RCC 7860 (cell line): ENCODE data around the gene LEMD3.
A peak's percentile ranks its signal among the peaks of the same experiment; 100 is the strongest.

Experiments used
- DNase-seq: peaks from one replicate; pipeline ENCODE4 v3.0.0-alpha.2; 2015; ENCODE audit warnings: low spot score
- FAIRE-seq: peaks from 2 replicates; lab custom pipeline; 2012; peaks lifted over from hg19 to GRCh38; lab: Jason Lieb, UNC

LEMD3 gene

DNA sequence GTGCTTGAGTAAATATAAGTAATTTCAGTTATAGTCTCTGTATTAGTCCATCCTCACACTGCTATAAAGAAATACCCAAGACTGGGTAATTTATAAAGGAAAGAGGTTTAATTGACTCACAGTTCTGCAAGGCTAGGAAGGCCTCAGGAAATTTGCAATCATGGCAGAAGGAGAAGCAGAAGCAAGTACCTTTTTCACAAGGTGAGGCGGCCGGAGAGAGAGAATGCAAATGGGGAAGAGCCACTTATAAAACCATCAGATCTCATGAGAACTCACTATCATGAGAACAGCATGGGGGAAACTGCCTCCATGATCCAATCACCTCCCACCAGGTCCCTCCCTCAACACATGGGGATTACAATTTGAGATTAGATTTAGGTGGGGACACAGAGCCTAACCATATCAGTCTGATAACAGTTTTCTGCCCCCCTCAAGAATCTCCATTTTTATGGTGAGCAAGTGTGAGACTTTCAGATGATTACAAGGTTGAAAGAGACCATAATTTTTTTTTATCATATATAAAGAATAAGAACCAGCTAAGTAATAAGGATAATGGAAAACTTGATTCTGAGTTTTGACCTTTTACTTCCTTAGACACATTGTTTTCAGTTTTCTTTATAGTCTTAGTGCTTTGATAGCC is 35.6 kb downstream of the LEMD3 start:
- DNase-seq (no peak), FAIRE-seq (no peak)

- FAIRE-seq: no peak
- DNase-seq: no peak
These were observed 36.5 kb downstream of the LEMD3 start for GRCh38 chr12:65205886-65206285.

DNA sequence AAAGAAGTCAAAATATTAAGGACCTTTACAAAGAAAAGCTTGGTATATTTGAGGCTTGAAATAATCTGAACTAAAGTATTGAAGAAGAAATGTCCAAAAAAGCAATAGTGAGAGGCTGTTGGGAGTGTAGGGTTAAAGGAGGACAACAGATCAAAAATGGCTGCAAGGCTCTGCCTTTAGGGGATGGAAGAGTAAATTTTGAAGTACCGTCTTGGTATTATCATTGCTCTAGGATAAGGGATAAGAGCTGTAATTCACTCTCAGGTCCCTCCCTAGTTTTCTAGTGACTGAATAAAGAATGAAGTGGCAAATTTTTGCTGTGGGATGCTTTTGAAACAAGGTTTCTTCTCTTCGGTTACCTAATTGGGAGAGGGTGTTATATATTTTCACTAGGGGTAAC is 38.7 kb downstream of the LEMD3 start:
- FAIRE-seq: no peak
- DNase-seq: no peak

DNA sequence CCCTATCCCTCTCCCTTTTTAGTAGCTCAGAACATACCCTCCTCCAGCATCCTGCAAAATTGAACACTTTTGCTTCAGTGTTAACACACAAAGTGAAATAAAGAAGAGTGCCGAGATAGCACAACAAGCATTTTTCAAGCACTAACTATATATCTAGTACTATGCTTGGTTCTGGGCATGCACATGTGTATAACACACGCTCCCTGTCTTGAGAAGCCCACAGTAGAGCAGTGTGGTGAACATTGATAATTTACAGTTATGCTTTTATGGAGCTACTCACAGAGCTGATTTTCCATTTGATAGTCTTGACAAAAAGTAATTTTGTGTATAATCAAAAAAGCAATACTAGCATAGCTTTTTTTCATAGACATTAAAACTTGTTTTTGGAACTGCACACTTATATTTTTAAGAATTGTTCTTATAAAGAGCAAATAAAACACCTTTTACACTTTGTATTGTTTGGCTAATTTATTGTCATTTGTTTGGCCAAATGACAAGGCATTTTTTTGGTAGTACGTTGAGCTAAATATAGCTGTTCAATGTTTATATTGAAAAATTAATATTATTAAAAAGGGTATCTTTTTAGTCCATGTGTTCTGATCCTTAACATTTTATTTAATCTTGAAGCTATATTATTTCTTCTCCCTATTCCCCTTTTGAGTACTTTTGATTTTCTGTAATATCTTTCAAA is 39.7 kb downstream of the LEMD3 start:
- no peak for FAIRE-seq
- DNase-seq: no peak

DNA sequence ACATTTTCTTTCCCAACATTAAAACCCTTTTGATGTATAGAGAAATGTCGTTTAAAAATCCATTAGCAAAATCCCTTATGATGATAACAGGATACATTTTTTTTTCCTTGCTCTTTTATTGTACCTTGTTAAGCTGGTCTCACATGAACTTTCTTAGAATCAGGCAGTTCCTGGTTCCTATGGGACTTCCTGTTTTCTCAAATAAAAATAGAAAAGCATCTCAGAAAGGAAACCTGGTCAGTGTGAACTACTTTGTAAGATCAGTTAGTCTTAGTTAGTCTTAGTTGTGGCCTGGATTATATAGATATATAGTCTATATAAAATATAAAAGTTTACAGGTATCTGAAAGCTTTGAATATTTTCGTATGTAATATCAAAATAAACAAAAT is 40.3 kb downstream of the LEMD3 start:
- DNase-seq (no peak), FAIRE-seq (no peak)

DNA sequence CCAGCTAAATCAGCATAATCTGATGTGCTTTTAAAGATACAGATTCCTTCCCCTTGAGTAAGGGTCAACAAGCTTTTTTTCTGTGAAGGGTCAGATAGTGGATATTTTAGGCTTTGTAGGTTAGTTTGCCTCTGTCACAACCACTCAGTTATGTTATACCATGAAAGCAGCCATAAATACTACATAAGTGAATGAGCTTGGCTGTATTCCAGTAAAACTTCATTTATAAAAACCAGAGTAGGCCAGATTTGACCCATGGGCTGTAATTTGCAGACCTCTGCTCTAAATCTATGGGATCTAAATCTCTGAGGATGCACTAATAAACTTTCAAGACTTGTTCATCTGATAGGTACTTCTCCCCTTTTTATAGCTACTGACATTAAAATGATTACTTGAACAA is 47.7 kb downstream of the LEMD3 start:
- FAIRE-seq (no peak), DNase-seq (no peak)

DNA sequence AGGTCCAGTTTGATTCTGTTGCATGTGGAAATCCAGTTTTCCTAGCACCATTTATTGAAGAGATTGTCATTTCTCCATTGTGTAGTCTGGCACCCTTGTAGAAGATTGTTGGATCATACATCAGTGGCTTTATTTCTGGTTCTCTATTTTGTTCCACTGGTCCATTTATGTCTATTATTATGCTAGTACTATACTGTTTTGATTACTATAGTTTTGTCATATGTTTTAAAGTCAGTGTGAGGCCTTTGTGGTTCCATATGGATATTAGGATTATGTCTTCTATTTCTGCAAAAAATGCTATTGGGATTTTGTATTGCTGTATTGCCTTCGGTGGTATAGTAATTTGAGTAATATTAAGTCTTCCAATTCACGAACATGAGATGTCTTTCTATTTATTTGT is 51.4 kb downstream of the LEMD3 start:
- no peak for DNase-seq
- FAIRE-seq: no peak

DNA sequence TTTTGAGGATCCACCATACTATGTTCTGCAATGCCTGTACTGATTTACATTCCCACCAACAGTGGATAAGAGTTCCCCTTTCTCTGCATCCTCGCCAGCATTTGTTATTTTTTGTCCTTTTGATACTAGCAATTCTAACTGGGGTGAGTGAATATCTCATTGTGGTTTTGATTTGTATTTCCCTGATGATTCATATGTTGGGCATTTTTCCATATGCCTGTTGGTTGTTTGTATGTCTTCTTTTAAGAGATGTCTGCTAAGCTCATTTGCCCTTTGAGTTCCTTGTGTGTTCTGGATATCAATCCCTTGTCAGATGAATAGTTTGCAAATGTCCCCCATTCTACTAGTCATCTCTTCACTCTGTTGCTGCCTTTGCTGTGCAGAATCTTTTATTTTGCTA is 60.1 kb downstream of the LEMD3 start:
- FAIRE-seq: no peak
- peak; percentile 29 for DNase-seq

DNA sequence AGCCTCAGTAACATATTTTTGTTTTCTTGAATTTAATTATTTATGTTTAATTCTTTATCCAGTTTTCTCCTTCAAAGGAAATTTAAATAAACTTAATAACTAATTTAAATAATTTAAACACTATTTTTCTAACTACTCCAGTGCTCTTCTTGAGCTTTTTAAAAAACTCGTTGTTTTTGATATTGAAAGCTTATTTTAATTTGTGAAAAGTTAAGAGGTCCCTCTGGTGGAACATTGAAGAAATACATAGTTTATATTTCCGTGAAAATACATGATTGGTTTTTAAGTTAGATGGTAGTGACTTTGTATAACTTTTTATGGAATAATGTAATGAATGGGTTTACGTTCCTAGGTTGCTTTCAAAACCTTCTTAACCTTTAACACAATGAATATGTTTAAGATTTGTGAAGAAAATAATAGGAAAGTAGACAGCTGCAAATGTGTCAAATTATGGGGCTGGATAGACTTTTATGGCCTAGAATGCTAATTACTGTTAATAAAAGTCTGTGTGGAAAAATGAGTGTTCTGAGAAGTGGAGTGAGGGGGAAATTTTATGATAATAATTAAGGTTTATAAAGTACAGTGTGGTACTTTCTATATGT is 63.2 kb downstream of the LEMD3 start:
- peak; percentile 84 for FAIRE-seq
- no peak for DNase-seq

DNA sequence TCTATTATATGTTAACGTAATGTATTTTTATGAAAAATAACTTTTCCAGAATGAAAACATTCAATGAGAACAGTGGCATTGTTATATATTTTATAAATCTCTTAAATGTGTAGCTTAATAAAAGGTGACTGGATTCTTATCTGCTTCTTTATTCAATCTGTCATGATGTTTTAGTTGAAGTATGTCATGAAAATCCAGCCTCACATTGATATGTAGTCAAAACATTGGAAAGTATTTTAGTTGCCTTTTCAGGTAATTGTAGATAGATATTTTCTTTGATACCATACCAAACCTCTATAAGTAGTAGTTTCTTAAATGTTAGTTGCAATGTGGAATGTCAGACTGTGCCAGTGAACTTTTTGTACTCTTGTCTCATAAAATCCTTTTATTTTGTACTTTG is 67.8 kb downstream of the LEMD3 start:
- FAIRE-seq (no peak), DNase-seq (no peak)

- DNase-seq (no peak), FAIRE-seq (no peak)
These were observed 69.2 kb downstream of the LEMD3 start for GRCh38 chr12:65238609-65239008.

GRCh38 chr12:65248656-65249633 is 79.6 kb downstream of the LEMD3 start:
- DNase-seq (no peak), FAIRE-seq (no peak)

DNA sequence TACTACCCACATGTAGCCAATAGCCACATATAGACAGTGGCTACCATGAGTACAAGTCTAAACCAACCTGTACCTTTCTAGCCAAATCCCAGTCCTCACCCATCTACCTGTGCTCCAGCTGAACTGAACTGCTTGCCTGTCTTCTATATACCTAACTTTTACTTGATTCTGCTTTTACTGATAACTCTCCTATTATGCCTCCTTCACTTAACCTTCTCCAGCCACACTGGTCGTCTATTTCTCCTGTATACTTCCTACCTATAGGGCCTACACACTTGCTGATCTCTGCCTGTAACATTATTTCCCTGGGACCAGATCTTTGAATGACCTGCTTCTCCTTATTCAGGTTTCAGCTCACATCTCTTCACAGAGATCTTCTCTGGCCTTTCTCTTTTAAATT is 83.1 kb downstream of the LEMD3 start:
- FAIRE-seq (no peak), DNase-seq (no peak)

GRCh38 chr12:65257986-65258385 is 88.6 kb downstream of the LEMD3 start:
- no peak for FAIRE-seq
- no peak for DNase-seq

DNA sequence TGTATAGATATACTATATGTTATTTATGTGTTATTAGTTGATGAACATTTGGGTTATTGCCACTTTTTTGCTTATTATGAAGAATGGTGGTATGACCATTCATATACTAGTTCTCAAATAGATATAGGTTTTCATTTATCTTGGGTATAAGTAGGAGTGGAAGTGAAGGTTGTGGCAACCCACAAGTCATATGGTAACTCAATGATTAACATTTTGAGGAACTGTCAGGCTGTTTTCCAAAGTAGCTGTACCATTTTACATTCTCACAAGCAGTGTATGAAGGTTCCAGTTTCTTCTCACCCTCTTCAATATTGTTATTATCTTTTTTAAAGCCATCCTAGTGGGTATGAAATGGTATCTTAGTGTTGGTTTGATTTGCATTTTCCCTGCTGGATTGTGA is 90.1 kb downstream of the LEMD3 start:
- DNase-seq: no peak
- no peak for FAIRE-seq

GRCh38 chr12:65263777-65264176 is 94.4 kb downstream of the LEMD3 start:
- FAIRE-seq (no peak), DNase-seq (no peak)

DNA sequence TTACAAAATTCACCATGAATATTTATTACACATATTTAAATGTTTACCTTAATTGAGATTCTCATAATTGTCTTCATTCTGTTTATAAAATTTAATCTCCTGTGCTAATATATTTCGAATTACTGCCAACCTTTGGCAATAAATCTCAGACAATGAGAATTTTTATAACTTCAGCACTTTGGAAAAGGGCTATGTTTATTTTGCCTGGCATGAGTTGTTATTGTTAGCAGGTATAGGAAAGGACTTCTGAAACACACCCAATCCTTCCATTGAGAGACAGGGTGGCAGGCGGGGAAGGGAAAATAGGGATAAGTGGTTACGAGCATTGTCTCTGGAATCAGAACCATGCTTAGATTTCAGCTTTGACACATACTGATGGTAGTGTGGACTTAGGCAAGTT is 97.0 kb downstream of the LEMD3 start:
- no peak for FAIRE-seq
- no peak for DNase-seq

GRCh38 chr12:65269603-65270002 is 100.2 kb downstream of the LEMD3 start:
- no peak for FAIRE-seq
- DNase-seq: no peak

GRCh38 chr12:65274602-65275272 is 105.4 kb downstream of the LEMD3 start:
- FAIRE-seq (no peak), DNase-seq (no peak)

- FAIRE-seq (no peak), DNase-seq (no peak)
These were observed 106.2 kb downstream of the LEMD3 start for GRCh38 chr12:65275627-65276026.
